GM04503 (cell line): ENCODE measurements around the gene HDAC1.
"Not testable (repeated sequence)": the region's sequence is repeated elsewhere in the genome, so short reads cannot be mapped to it uniquely, and the experiment has no call there.

Source experiments
- DNase-seq: peaks from one replicate; pipeline ENCODE4 v3.0.0-alpha.2; 2012; ENCODE audit warnings: low read depth

HDAC1 gene

DNA sequence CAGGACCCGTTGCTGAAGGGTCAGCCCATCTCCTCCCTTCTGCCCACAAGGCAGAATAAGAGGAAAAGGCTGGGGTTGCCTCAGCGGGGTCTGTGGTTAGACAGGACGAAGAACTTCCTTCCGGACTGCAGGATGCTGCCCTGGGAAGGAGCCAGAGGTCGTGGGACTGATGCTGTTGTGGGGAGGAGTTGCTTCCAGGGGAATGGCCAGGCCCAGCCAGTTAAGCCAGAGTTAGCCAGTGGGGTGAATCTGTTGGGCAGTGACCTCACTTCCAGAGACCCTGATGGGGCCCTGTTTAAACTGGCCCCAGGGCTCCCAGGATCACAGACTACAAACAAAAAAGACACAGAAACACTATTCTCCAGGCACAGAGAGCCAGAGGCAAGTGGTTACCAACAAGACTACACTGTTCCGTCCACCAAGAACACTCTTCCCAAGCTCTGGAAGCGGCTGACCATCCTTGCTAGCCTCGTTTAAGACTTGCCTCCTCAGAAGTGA lies 57.4 kb downstream of the HDAC1 start:
- DNase-seq, result no peak

GRCh38 chr1:32350785-32351398 lies 59.0 kb downstream of the HDAC1 start:
- DNase-seq, result no peak

DNA sequence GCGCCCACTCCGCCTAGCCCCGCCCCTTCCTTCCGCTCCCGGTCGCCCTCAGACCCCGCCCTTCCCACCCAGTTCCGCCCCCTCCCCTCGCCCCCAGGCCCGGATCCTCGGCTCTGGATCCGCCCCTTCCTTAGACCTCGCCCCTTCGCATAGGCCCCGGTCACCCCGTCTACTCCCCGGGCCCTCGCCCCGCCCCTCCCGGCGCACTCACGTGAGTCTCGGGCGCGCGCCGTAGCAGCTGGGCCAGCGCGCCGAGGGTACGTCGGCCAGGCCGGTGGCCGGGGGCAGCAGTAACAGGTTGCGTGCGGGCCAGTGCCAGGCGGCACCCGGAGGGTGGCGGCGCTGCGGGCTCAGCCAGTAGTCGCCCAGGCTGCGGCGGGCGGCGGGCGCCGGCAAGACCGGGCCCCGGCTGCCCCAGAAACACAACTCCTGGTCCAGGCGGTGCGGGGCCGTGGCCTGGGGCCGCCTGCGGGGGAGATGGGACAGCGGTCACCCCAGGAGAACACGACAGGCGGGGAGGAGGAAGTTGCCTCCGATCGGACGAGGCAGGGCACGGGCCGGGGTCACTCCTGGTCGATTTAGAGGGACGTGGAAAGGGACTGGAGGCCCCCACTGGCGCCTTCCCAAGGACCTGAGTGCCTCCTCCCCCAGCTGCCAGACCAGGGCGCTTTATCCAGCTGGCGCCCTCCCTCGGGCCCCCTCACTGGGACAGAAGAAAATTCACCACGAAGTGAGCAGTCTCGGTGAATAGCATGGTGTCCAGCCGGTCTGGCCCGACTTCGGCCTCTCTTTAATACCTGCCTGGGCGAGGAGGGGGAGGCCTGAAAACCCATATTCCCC lies 59.7 kb downstream of the HDAC1 start:
- DNase-seq, result peak; percentile 29

- DNase-seq, result no peak
These were observed 60.4 kb downstream of the HDAC1 start for GRCh38 chr1:32352239-32352745.

- no peak for DNase-seq
These were observed 61.0 kb downstream of the HDAC1 start for GRCh38 chr1:32352831-32353383.

DNA sequence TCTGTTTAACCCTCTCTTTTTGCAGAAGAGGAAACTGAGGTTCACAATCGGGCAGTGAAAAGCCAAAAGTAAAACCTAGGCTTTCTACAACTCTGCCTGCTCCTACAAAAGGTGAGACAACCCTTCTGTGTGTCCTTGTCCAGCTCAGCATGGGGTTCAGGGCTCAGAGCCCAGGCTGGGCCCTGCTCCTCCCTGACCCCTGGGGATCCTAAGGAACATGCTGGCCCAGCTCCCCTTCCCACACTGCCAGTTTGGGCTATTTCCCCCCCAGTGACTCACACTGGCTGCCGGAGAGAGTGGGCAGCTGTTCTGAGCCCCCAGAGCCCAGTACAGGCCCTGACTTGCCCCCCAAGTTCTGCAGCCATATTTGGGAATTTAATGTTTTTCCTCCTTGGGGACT lies 61.5 kb downstream of the HDAC1 start:
- no peak for DNase-seq

- DNase-seq, result peak; percentile 30
These were observed 62.1 kb downstream of the HDAC1 start for GRCh38 chr1:32353886-32354570.

DNA sequence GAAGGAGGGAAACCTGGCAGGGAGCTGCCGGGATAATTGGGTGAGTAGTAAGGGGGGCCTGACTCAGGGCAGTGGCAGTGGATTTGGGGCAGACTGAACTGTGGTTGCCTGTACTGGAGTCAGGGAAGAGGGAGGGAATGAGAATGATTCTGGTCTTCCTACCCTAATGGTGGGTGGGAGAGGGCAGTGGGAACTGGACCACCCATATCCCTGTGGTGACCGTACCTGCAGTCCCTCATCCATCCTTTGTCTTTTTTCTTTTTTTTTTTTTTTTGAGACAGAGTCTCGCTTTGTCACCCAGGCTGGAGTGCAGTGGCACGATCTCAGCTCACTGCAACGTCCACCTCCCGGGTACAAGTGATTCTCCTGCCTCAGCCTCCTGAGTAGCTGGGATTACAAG lies 63.9 kb downstream of the HDAC1 start:
- not testable (repeated sequence) for DNase-seq

DNA sequence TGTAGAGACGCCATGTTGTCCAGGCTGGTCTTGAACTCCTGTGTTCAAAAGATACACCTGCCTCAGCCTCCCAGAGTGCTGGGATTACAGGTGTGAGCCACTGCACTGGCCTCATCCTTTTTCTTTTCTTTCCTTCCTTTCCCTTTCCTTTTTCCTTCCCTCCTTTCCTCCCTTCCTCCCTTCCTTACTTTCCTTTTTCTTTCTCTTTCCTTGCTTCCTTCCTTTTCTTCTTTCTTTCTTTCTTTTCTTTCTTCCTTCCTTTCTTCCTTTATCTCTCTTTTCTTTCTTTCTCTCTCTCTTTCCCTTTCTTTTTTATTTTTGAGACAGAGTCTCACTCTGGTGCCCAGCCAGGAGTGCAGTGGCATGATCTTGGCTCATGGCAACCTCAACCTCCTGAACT lies 64.6 kb downstream of the HDAC1 start:
- DNase-seq, result no peak

DNA sequence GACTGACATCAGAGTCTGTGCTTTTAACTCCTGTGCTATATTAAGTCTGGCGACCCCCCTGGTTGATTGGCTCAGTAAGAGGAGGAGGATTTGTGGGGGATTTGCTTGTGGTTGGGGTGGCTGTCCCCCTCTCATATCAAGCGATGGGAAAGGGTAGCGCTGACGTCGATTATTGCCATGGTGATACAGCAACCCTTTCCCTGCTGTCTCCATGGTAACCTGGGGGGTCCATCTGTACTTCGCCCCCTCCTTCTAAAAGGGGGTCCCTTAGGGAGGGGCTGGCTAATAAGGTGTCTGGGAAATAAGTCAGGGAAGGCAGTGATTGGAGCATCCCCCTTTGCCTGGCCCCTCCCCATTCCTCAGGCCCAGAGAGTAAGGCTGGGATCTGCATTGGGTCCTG lies 65.7 kb downstream of the HDAC1 start:
- no peak for DNase-seq

DNA sequence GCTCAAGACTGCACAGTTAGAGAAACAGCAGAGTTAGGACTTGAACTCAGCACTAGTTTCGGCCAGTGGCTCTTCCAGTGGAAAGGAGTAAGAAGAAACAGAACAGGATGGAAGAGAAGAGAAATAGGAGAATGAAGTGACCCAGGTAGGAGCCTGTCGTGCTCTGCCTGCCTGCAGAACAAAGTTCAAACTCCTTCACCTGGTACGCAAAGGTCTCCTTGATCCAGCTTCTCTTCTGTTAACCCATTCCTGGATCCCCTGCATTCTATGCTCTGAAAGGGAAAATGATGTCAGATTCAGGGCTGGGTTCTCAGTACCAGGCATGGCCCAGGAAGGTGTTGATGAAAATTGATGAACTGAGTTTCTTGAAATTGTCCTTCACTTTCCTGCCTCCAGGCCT lies 66.6 kb downstream of the HDAC1 start:
- no peak for DNase-seq

DNA sequence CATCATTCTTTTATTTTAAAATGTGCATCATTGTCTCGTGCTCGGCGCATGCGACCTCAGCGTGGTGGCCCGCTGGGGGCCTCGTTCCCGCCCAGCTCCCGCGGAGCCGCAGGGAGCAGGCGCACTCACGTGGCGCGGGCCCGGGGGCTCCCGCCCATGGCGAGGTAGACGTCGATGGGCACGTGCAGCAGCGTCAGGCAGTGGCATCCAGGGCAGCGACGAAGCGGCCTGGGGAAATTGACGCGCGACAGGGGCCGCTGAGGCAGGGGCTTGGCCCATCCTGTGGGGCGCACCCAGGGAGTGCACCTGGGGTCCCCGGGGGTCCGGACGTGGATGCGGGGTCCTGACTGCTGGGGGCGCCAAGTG lies 69.4 kb downstream of the HDAC1 start:
- DNase-seq, result no peak

DNA sequence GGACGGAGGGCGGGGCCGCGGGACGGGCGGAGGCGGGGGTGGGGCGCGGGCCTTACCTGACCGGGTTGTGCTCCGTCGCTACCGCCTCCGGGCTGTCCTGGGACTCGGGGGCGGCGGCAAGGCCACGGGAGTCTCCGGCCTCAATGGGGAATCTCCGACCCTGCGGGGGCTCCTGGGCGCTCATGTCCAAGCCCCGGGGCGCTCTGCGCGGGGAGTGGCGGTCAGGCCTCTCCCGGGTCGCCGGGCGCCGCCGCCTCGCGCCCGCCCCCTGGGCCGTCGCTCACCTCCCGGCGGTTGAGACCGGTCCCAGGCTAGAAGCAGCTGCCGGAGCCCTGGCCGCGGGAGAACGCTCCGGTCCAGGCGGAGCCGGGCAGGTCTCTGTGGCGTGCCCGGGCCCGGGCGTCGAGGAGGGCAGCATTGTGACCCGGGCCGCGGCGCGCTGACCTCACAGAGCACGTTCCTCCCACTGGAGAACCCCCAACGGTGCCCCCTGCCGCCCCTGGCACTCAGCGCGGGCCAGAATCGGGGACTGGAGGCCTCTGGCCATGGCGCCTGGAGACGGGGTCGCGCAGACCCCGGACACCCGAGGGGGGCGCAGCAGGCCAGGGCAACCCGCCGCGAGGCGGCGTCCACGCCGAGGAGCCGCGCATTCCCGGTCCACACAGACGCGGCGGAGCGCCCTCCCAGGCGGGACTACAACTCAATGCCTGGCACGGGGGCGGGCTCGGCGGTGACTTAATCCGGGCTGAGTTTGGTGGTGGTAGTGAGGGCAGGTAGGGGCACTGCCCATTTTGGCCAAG lies 70.0 kb downstream of the HDAC1 start:
- no peak for DNase-seq

GRCh38 chr1:32362474-32363313 lies 70.8 kb downstream of the HDAC1 start, which contains the start of the genes FAM229A and TSSK3:
FAM229A (minus strand) TSS chr1:32362485; CDS start chr1:32362091, 394 bp downstream.
TSSK3 (plus strand) TSS chr1:32362539; CDS start chr1:32362702, 163 bp downstream.
- no peak for DNase-seq

DNA sequence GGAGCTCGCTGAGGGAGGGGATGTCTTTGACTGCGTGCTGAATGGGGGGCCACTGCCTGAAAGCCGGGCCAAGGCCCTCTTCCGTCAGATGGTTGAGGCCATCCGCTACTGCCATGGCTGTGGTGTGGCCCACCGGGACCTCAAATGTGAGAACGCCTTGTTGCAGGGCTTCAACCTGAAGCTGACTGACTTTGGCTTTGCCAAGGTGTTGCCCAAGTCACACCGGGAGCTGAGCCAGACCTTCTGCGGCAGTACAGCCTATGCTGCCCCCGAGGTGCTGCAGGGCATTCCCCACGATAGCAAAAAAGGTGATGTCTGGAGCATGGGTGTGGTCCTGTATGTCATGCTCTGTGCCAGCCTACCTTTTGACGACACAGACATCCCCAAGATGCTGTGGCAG lies 71.8 kb downstream of the HDAC1 start:
- DNase-seq, result no peak

- no peak for DNase-seq
These were observed 73.0 kb downstream of the HDAC1 start for GRCh38 chr1:32364836-32365235.

DNA sequence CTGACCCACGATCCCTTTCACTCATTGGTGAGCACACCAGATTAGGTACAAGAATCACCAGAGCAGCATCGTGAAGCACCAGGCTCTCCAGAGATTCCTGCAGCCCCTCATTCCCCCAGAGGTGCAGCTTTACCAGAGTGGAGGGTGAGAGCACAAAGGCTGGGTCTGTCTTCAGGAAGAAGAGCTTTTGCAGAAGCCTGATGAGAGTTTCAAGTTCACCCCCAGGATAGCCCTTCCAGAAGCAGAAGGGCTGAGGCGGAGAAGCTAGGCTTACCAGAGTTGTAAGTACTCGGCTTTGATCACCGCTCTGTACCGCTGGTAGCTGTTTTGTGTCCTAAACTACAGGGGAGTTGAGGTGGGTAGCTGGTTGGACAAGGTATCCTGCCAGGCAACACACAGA lies 73.6 kb downstream of the HDAC1 start:
- DNase-seq, result no peak

GRCh38 chr1:32367912-32368635 lies 76.2 kb downstream of the HDAC1 start:
- no peak for DNase-seq

GRCh38 chr1:32372149-32372756 lies 80.4 kb downstream of the HDAC1 start:
- no peak for DNase-seq
